HepG2 (cell line): ENCODE results near the gene ABCF1. TPM values are rescaled to one million over a fixed set of nuclear protein-coding genes. Genes with fewer than 3 reads are reported as not detected.

ENCODE experiments used
- HDAC2 ChIP-seq: sonication (generic); formaldehyde crosslinking; IDR thresholded peaks from 2 replicates; pipeline ENCODE4 v1.4.0; 2020; ENCODE audit warnings: missing genetic modification reagents
- NBN ChIP-seq: fragments of 450-650 bp; conservative IDR thresholded peaks from 2 replicates; pipeline ENCODE4 v1.6.1; 2017
- NFE2 ChIP-seq: sonication (generic); formaldehyde crosslinking; IDR thresholded peaks from 2 replicates; pipeline ENCODE4 v1.4.0; 2020; ENCODE audit warnings: missing genetic modification reagents
- TFDP2 ChIP-seq: sonication (generic); formaldehyde crosslinking; IDR thresholded peaks from 2 replicates; pipeline ENCODE4 v1.4.0; 2020; ENCODE audit warnings: missing genetic modification reagents
- ZBTB1 ChIP-seq: sonication (generic); formaldehyde crosslinking; IDR thresholded peaks from 2 replicates; pipeline ENCODE4 v1.4.0; 2020; ENCODE audit warnings: missing genetic modification reagents, borderline replicate concordance
- ZNF274 ChIP-seq: sonication (generic); formaldehyde crosslinking; IDR thresholded peaks from 2 replicates; pipeline ENCODE4 v1.5.1; 2020; ENCODE audit warnings: mild to moderate bottlenecking, missing genetic modification reagents
- ZNF747 ChIP-seq: sonication (generic); formaldehyde crosslinking; IDR thresholded peaks from 2 replicates; pipeline ENCODE4 v1.8.1; 2023; ENCODE audit warnings: missing genetic modification reagents, mild to moderate bottlenecking, borderline replicate concordance
- ZNF816 ChIP-seq: sonication (generic); formaldehyde crosslinking; IDR thresholded peaks from 2 replicates; pipeline ENCODE4 v1.8.0; 2022; ENCODE audit warnings: missing genetic modification reagents, mild to moderate bottlenecking, borderline replicate concordance
- ZSCAN25 ChIP-seq: sonication (generic); formaldehyde crosslinking; IDR thresholded peaks from 2 replicates; pipeline ENCODE4 v1.8.0; 2022; ENCODE audit warnings: mild to moderate bottlenecking, missing genetic modification reagents
- polyA plus RNA-seq, 8 experiments: library from polyadenylated mRNA; depleted of rRNA in 3 of 8; stranded (reverse) in 7 of 8; unstranded in 1 of 8; fragments of >200 nt; fragmentation: Illumina TruSeq in 4 of 8; extraction: Trizol in 4 of 8; gene quantifications; 2 replicates each; pipeline versions ENCODE4 v1.2.1 to v1.2.3, GENCODE V29; 2011 to 2016; ENCODE audit warnings: low read depth in 4 of 8, missing spikeins in 1 of 8, mixed read lengths in 1 of 8; ENCODE audit not compliant: insufficient read depth in 1 of 8
- total RNA-seq, 5 experiments: library from RNA; depleted of rRNA; stranded (reverse); fragments of >200 nt; fragmentation: Illumina TruSeq; extraction: Trizol; gene quantifications; 2 replicates each; pipeline ENCODE4 v1.2.3, GENCODE V29; 2016; ENCODE audit warnings: low read depth in 1 of 5
- TF ChIP-seq, protein P1 (sequence below): sonication (generic); formaldehyde crosslinking; IDR thresholded peaks from 2 replicates; pipeline ENCODE4 v1.4.0; 2020; ENCODE audit warnings: missing genetic modification reagents, low read depth, mild to moderate bottlenecking, borderline replicate concordance
- TF ChIP-seq, protein P2 (sequence below), 2 experiments: fragments of 450-650 bp in 1 of 2; sonication (generic) in 1 of 2; formaldehyde crosslinking in 1 of 2; IDR thresholded peaks; 2 replicates each; pipeline versions ENCODE4 v1.6.1 to v1.8.0; 2016 to 2022; ENCODE audit warnings: antibody characterized with exemption in 1 of 2, mild to moderate bottlenecking in 1 of 2, missing genetic modification reagents in 1 of 2
- TF ChIP-seq, protein P3 (sequence below): sonication (generic); formaldehyde crosslinking; IDR thresholded peaks from 2 replicates; pipeline ENCODE4 v1.4.0; 2020; ENCODE audit warnings: missing genetic modification reagents
- TF ChIP-seq, protein P4 (sequence below): sonication (generic); formaldehyde crosslinking; IDR thresholded peaks from 2 replicates; pipeline ENCODE4 v1.4.0; 2020; ENCODE audit warnings: missing genetic modification reagents, mild to moderate bottlenecking, borderline replicate concordance

ABCF1 gene
- total and polyA plus RNA-seq, 2 of the 13 experiments (the other 11 are each of a cell fraction or from before 2014, with no cell fraction given) = 25.4 to 98.9 TPM

DNA sequence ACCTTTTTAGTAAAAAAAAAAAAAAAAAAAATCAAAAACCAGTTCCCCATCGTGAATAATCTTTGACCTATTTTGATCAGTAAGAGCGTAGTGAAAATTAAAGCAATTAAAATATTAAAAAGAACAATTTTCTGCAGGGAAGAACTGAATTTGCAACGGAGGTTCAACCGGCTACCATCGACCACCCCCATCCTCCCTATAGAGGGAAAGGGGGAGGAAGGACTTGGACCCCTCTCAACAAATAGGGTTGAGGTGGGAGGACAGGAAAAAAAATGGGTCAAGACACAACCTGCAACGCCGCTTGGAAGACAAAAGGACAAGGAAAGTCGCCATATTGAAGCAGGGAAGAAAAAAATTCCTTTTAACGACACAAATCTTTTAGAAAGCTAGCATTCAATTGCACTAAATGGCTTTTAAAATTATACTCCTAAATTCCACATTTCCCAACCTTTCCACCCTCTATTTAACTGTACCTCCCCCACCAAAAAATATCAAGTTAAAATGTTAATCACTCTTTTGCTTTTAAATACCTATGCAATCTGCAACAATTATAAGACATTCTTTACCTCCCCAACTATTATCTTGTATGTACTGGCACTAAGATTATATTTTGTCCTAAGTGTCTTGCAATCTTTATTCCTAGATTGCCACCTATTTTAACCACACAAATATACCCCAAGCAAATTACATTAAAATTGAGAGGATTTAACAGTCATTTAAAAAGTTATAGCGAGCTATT is 44.1 kb downstream of the ABCF1 start (continued):
- TF ChIP-seq TFDP2 (CRISPR knock-in tag) = no peak; the same call in 1 of the 2 replicates
- TF ChIP-seq NFE2 (CRISPR knock-in tag) = no peak
- TF ChIP-seq, protein P1, sequence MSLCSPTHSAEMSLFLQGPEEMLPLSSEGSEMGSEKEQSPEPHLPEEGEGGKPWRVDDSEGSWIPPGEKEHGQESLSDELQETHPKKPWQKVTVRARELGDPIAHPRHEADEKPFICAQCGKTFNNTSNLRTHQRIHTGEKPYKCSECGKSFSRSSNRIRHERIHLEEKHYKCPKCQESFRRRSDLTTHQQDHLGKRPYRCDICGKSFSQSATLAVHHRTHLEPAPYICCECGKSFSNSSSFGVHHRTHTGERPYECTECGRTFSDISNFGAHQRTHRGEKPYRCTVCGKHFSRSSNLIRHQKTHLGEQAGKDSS (CRISPR knock-in tag) = no peak
- TF ChIP-seq, protein P2, sequence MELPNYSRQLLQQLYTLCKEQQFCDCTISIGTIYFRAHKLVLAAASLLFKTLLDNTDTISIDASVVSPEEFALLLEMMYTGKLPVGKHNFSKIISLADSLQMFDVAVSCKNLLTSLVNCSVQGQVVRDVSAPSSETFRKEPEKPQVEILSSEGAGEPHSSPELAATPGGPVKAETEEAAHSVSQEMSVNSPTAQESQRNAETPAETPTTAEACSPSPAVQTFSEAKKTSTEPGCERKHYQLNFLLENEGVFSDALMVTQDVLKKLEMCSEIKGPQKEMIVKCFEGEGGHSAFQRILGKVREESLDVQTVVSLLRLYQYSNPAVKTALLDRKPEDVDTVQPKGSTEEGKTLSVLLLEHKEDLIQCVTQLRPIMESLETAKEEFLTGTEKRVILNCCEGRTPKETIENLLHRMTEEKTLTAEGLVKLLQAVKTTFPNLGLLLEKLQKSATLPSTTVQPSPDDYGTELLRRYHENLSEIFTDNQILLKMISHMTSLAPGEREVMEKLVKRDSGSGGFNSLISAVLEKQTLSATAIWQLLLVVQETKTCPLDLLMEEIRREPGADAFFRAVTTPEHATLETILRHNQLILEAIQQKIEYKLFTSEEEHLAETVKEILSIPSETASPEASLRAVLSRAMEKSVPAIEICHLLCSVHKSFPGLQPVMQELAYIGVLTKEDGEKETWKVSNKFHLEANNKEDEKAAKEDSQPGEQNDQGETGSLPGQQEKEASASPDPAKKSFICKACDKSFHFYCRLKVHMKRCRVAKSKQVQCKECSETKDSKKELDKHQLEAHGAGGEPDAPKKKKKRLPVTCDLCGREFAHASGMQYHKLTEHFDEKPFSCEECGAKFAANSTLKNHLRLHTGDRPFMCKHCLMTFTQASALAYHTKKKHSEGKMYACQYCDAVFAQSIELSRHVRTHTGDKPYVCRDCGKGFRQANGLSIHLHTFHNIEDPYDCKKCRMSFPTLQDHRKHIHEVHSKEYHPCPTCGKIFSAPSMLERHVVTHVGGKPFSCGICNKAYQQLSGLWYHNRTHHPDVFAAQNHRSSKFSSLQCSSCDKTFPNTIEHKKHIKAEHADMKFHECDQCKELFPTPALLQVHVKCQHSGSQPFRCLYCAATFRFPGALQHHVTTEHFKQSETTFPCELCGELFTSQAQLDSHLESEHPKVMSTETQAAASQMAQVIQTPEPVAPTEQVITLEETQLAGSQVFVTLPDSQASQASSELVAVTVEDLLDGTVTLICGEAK (IDR thresholded peaks at IDR 0.05) = no peak
- TF ChIP-seq, protein P2 (CRISPR knock-in tag; IDR thresholded peaks at IDR 0.05) = no peak
- TF ChIP-seq, protein P3, sequence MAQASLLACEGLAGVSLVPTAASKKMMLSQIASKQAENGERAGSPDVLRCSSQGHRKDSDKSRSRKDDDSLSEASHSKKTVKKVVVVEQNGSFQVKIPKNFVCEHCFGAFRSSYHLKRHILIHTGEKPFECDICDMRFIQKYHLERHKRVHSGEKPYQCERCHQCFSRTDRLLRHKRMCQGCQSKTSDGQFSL = no peak
- TF ChIP-seq, protein P4, sequence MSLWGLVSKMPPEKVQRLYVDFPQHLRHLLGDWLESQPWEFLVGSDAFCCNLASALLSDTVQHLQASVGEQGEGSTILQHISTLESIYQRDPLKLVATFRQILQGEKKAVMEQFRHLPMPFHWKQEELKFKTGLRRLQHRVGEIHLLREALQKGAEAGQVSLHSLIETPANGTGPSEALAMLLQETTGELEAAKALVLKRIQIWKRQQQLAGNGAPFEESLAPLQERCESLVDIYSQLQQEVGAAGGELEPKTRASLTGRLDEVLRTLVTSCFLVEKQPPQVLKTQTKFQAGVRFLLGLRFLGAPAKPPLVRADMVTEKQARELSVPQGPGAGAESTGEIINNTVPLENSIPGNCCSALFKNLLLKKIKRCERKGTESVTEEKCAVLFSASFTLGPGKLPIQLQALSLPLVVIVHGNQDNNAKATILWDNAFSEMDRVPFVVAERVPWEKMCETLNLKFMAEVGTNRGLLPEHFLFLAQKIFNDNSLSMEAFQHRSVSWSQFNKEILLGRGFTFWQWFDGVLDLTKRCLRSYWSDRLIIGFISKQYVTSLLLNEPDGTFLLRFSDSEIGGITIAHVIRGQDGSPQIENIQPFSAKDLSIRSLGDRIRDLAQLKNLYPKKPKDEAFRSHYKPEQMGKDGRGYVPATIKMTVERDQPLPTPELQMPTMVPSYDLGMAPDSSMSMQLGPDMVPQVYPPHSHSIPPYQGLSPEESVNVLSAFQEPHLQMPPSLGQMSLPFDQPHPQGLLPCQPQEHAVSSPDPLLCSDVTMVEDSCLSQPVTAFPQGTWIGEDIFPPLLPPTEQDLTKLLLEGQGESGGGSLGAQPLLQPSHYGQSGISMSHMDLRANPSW (CRISPR knock-in tag) = no peak; the same call in 1 of the 2 replicates
- TF ChIP-seq ZNF816 = no peak; the same call in 1 of the 2 replicates
- TF ChIP-seq HDAC2 (CRISPR knock-in tag) = no peak
- no peak for TF ChIP-seq ZNF747 (CRISPR knock-in tag)
- no peak for TF ChIP-seq ZSCAN25 (CRISPR knock-in tag)
- no peak for TF ChIP-seq NBN
- no peak for TF ChIP-seq ZBTB1 (CRISPR knock-in tag)
- no peak for TF ChIP-seq ZNF274
